SH-SY5Y (cell line): ENCODE data around the gene PDLIM7.

Experiments
- GATA2 ChIP-seq: IDR thresholded peaks from 2 replicates; pipeline ENCODE4 v1.6.1; 2011; ENCODE audit warnings: mild to moderate bottlenecking, low read depth, low read length
- GATA3 ChIP-seq: IDR thresholded peaks from 2 replicates; pipeline ENCODE4 v1.6.1; 2011; ENCODE audit warnings: low read depth, mild to moderate bottlenecking, low read length, moderate library complexity

DNA sequence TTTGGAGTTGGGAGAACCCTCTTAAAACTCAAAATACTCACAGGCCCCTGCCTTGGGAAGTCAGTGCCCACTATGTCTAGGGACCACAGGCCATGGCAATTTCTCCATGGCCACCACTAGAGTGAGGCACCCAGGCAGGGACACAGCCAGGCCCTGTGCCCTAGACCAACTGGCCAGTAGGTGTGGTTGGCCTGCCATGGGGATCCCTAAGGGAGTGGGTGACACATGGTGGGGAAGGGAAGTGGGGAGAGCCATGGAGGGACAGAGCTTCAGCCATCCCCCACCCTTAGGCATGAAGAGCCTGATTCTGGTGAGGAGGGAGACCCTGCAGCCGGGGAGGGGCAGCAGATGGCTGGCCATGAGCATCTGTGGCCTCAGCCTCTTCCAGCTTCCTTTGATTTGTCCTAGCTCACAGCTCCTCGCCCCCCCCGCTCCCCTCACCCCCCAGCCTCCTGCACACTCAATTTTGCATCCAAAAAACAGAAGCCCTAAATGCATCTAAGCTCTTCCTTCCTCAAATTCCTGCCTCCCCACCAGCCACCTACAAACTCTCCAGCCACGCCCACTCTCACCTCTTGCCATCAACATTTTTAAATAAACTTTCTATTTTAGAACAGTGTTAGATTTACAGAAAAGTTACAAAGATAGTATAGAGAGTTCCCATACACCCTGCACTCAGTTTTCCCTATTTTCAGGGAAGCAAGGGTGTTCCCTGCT lies 22.4 kb downstream of the PDLIM7 start:
- no peak for TF ChIP-seq GATA2
- no peak for TF ChIP-seq GATA3
